HG03520 (cell line): Measurements from ENCODE around the gene NPIPA1.
"Not testable (repeated sequence)": the region's sequence is repeated elsewhere in the genome, so short reads cannot be mapped to it uniquely, and the experiment has no call there.

Experiments
- ATAC-seq: cut with Tn5 transposase; IDR thresholded peaks from one replicate; pipeline ENCODE4 v1.9.1; 2021; ENCODE audit warnings: mild to moderate bottlenecking, moderate library complexity; ENCODE audit not compliant: unreplicated experiment

NPIPA1 gene

GRCh38 chr16:14975418-14976194, 38.4 kb downstream of the NPIPA1 start:
- not testable (repeated sequence) for ATAC-seq

DNA sequence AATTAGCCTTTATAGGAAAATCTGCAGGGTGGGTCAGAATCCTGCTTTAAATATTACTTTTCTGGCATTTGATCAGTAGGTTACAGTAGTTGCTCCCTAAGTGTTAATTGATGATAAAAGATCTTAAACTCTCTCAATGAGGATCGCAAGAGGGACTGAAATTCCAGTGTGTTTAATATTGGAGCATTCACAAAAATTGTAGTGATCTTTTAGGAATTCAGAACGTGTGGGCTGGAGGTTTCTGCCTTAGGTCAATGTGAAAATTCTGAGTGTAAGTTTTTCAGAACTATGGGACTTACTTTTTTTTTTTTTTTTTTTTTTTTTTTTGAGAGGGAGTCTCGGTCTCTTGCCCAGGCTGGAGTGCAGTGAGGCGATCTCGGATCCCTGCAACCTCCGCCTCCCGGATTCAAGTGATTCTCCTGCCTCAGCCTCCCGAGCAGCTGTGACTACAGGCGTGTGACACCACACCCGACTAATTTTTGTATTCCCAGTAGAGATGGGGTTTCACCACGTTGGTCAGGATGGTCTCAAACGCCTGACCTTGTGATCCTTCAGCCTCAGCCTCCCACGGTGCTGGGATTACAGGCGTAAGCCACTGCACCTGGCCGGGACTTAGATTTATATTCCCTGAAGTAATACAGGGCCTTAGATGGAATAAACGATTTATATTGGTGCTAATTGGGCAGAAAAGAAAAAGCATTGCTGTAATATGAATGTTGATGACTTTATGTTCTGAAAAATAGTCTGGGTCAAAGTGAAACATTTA, 39.9 kb downstream of the NPIPA1 start:
- ATAC-seq = not testable (repeated sequence)

DNA sequence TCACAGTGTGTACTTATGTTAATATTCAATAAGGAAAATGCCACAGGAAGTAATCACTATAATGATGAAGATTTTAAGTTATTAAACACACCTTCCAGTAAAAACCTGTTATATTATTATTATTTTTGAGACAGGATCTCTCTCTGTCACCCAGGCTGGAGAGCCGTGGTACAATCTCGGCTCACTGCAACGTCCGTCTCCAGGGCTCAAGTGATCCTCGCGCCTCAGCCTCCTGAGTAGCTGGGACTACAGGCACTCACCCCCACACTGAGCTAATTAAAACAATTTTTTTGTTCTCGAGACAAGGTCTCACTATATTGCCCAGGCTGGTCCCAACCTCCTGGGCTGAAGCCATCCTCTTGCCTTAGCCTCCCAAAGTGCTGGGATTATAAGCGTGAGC, 41.0 kb downstream of the NPIPA1 start:
- not testable (repeated sequence) for ATAC-seq

DNA sequence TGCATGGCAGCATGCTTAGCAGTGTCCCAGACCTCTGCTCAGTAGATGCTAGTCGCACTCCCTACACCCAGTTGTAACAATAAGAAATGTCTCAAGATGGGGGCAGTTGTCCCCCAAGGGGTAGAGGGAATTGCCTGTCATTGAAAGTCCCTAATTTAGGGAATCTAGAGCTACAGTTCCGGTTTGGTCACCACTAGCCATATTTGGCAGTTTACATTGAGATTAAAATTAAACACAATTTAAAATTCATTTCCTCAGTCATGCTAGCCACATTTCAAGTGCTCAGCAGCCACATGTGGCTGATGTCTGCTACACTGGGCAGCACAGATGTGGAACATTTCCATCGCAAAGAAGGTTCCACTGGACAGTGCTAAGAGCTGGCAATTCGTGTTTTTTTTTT, 41.7 kb downstream of the NPIPA1 start:
- not testable (repeated sequence) for ATAC-seq

DNA sequence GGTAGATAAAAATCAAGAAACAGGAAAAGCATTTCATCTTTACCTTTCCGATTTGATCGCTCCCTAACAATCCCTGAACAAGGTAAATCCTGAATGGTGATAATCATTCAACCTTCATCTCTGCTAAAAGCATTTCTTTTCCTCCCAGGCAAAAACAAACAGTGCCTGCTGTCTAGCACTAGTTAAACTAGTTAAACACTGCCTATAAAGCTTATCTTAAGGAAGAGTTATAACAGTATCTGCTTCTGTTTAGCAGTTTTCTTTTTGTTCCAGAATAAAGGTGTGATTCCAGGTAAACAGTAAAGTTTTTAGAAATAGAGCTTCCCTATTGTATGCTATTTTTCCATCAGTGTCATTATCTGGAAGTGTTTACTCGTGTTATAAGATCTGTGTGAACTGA, 44.0 kb downstream of the NPIPA1 start:
- ATAC-seq = not testable (repeated sequence)

GRCh38 chr16:14982521-14982920, 45.3 kb downstream of the NPIPA1 start:
- not testable (repeated sequence) for ATAC-seq

- ATAC-seq = not testable (repeated sequence)
Observed at GRCh38 chr16:14988092-14988491, 50.8 kb downstream of the NPIPA1 start.

DNA sequence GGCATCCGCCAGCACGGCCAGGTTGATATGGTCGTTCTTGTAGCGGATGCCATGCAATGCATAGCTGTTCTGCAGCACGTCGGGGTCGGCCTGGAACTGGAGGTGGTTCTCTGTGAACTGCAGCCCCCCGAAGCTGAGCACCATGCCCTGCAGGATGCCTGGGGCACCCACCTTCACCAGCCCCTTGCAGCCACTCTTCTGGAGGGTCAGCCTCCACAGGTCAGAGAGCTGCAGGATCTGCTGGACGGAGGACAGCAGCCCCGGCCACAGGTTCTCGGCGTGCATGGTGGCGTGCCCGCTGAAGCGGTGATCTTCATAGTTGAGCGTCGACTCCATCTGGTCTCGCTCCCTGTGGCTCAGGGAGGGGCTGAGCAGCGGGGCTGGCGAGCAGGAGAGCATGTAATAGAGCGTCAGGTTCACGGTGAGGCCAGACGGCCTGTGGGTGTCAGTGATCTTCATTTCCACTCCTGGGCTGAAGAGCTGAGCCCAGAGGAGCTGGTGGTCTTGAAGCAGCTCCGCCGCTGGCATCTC, 51.5 kb downstream of the NPIPA1 start:
- ATAC-seq = not testable (repeated sequence)

- ATAC-seq = not testable (repeated sequence)
Observed at GRCh38 chr16:14989291-14990281, 52.3 kb downstream of the NPIPA1 start.

- not testable (repeated sequence) for ATAC-seq
Observed at GRCh38 chr16:14993277-14994151, 56.3 kb downstream of the NPIPA1 start.

- ATAC-seq = not testable (repeated sequence)
Observed at GRCh38 chr16:14996702-14997101, 59.5 kb downstream of the NPIPA1 start.

DNA sequence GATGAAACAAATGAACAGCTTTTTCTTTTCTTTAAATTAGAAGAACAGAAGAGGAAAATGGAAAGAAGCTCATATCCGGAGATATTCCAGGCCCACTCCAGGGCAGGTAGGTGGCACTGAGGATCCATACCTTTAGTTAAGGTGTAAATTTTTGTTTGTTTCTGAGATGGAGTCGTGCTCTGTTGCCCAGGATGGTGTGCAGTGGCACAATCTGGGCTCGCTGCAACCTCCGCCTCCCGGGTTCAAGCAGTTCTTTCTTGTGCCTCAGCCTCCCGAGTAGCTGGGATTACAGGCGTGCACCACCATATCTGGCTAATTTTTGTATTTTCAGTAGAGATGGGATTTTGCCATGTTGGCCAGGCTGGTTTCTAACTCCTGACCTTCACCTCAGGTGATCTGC, 61.1 kb downstream of the NPIPA1 start:
- not testable (repeated sequence) for ATAC-seq

GRCh38 chr16:14999845-15000244, 62.6 kb downstream of the NPIPA1 start:
- ATAC-seq = not testable (repeated sequence)
